ENCODE results near the gene MAP7D2.

GRCh38 chrX:20089845-20090244 lies 26.9 kb downstream of the MAP7D2 start:
- TF ChIP-seq POLR2A (IDR thresholded peaks at IDR 0.05; ENCODE audit: low read depth, low read length) (no peak), POLR2AphosphoS5 (IDR thresholded peaks at IDR 0.05; ENCODE audit: low read depth, low read length) (no peak), TAF1 (IDR thresholded peaks at IDR 0.05; ENCODE audit: low read depth, low read length) (no peak), PAX5 (IDR thresholded peaks at IDR 0.05; ENCODE audit: insufficient read depth, low read length, severe bottlenecking) (no peak), SPI1 (IDR thresholded peaks at IDR 0.05; ENCODE audit: low read depth, low read length) (no peak)
